ENCODE data around the gene HACD2. TPM values are rescaled to one million over a fixed set of nuclear protein-coding genes. Genes with fewer than 3 reads are reported as not detected.
A peak's percentile ranks its signal among the peaks of the same experiment; 100 is the strongest.

HACD2 gene
- total RNA-seq, 1 donor from 2014 or later, result 34.3 TPM

- H3K4me1 Mint-ChIP-seq (ENCODE audit: low read depth, unreplicated experiment), result peaks cover 29% of the 10 kb centered on the region
- no peak overlapping the region for H3K4me3 Mint-ChIP-seq (ENCODE audit: unreplicated experiment)
- H2AFZ ChIP-seq (ENCODE audit: low read depth, low read length), result no peak overlapping the region
- peaks cover 7% of the 10 kb centered on the region for H3K36me3 Mint-ChIP-seq (ENCODE audit: low read depth, unreplicated experiment)
- H3K4me2 ChIP-seq (ENCODE audit: low read length), result no peak overlapping the region
- H3K9me3 ChIP-seq (ENCODE audit: insufficient read depth, low read depth, low read length), result no peaks in the 10 kb centered on the region
- no peak overlapping the region for H3K9ac ChIP-seq (ENCODE audit: low read length)
- peaks cover 15% of the 10 kb centered on the region for H3K36me3 ChIP-seq (ENCODE audit: insufficient read depth, low read length)
- no peak for TF ChIP-seq EZH2 (IDR thresholded peaks at IDR 0.05; ENCODE audit: insufficient read depth, low read length)
- TF ChIP-seq, protein P1, sequence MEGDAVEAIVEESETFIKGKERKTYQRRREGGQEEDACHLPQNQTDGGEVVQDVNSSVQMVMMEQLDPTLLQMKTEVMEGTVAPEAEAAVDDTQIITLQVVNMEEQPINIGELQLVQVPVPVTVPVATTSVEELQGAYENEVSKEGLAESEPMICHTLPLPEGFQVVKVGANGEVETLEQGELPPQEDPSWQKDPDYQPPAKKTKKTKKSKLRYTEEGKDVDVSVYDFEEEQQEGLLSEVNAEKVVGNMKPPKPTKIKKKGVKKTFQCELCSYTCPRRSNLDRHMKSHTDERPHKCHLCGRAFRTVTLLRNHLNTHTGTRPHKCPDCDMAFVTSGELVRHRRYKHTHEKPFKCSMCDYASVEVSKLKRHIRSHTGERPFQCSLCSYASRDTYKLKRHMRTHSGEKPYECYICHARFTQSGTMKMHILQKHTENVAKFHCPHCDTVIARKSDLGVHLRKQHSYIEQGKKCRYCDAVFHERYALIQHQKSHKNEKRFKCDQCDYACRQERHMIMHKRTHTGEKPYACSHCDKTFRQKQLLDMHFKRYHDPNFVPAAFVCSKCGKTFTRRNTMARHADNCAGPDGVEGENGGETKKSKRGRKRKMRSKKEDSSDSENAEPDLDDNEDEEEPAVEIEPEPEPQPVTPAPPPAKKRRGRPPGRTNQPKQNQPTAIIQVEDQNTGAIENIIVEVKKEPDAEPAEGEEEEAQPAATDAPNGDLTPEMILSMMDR (IDR thresholded peaks at IDR 0.05; ENCODE audit: insufficient read depth, low read depth, low read length), result no peak
- DNase-seq (ENCODE audit: low read depth) (peak; percentile 29), FAIRE-seq (no peak)
- no peak overlapping the region for H3K27ac ChIP-seq (ENCODE audit: low read depth, low read length)
- H3K27ac Mint-ChIP-seq (ENCODE audit: unreplicated experiment), result no peak overlapping the region
- no peaks in the 10 kb centered on the region for H3K27me3 Mint-ChIP-seq (ENCODE audit: low read depth, unreplicated experiment)
- H3K4me3 ChIP-seq (ENCODE audit: insufficient read depth, low read depth, low read length), result no peak overlapping the region
- H3K27me3 ChIP-seq (ENCODE audit: insufficient read depth, low read length), result no peaks in the 10 kb centered on the region
- H3K9me3 Mint-ChIP-seq (ENCODE audit: unreplicated experiment), result no peaks in the 10 kb centered on the region
- no peaks in the 10 kb centered on the region for H3K79me2 ChIP-seq (ENCODE audit: insufficient read depth, low read length)
- H4K20me1 ChIP-seq (ENCODE audit: insufficient read depth, low read length), result no peaks in the 10 kb centered on the region
- peaks cover 17% of the 10 kb centered on the region for H3K4me1 ChIP-seq (ENCODE audit: insufficient read depth, low read length)
Measured at GRCh38 chr3:123609063-123609462, 24.2 kb upstream of the HACD2 start.

DNA sequence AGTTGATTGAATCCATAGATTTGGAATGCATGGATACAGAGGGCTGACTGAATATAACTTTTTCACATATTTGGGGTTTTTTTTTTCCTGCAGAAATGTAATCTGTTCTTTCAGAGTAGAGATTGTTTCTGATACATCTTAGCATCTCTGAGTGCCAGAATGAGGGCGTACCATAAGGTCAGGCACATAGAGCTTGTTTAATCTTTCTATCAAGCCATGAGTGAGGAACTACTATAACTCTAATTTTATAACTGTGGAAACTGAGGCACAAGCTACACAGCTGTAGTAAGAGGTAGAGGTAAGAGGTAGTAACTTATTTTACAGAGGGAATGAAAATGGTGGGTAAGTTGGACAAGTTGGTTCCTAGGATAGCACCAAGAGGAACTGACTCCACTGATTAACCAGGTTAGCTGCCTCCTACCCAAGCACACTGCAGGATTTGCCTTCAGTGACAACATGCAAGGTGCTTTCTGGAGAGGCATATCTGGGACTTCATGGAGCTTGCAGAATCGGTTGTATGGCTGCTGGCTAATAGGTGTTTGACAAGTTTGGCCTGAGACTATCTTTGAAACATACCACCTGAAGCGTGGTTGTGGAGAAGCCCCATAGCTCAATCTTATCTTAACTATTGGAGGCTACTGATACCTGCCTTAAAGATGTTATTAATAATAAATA, 23.5 kb upstream of the HACD2 start:
- no peaks in the 10 kb centered on the region for H4K20me1 ChIP-seq (ENCODE audit: insufficient read depth, low read length)
- DNase-seq (ENCODE audit: low read depth), result no peak
- Mint-ChIP-seq H3K36me3 (ENCODE audit: low read depth, unreplicated experiment) (peaks cover 3% of the 10 kb centered on the region), H3K27me3 (ENCODE audit: low read depth, unreplicated experiment) (no peaks in the 10 kb centered on the region), H3K4me3 (ENCODE audit: unreplicated experiment) (no peak overlapping the region), H3K9me3 (ENCODE audit: unreplicated experiment) (no peaks in the 10 kb centered on the region), H3K4me1 (ENCODE audit: low read depth, unreplicated experiment) (peaks cover 30% of the 10 kb centered on the region), H3K27ac (ENCODE audit: unreplicated experiment) (no peak overlapping the region)
- H3K9ac ChIP-seq (ENCODE audit: low read length), result no peak overlapping the region
- H2AFZ ChIP-seq (ENCODE audit: low read depth, low read length), result no peak overlapping the region
- H3K79me2 ChIP-seq (ENCODE audit: insufficient read depth, low read length), result no peaks in the 10 kb centered on the region
- H3K36me3 ChIP-seq (ENCODE audit: insufficient read depth, low read length), result peaks cover 11% of the 10 kb centered on the region
- H3K27ac ChIP-seq (ENCODE audit: low read depth, low read length), result no peak overlapping the region
- peaks cover 17% of the 10 kb centered on the region for H3K4me1 ChIP-seq (ENCODE audit: insufficient read depth, low read length)
- no peak for FAIRE-seq
- no peaks in the 10 kb centered on the region for H3K27me3 ChIP-seq (ENCODE audit: insufficient read depth, low read length)
- no peak overlapping the region for H3K4me2 ChIP-seq (ENCODE audit: low read length)
- TF ChIP-seq, protein P1 (IDR thresholded peaks at IDR 0.05; ENCODE audit: insufficient read depth, low read depth, low read length), result no peak
- TF ChIP-seq EZH2 (IDR thresholded peaks at IDR 0.05; ENCODE audit: insufficient read depth, low read length), result no peak
- H3K9me3 ChIP-seq (ENCODE audit: insufficient read depth, low read depth, low read length), result no peaks in the 10 kb centered on the region
- H3K4me3 ChIP-seq (ENCODE audit: insufficient read depth, low read depth, low read length), result no peak overlapping the region

DNA sequence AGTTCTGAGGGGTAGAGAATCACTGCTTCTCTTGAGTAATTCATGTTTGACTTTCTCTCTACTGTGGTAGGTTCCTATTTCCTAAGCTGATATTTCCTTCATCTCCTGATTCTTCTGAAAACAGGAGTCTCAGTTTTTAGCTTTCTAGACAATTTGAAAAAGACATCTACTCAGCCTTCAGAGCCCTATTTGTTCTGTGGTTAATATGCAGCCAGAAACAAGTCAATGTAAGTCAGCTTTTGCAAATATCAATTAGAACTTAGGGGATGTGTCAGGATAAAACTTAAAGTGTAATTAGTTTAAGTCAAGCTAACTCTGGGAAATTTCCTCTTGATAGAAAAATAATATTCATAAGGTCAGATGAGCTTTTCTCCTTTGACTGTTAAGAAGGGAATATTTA, 21.7 kb upstream of the HACD2 start:
- Mint-ChIP-seq H3K36me3 (ENCODE audit: low read depth, unreplicated experiment) (peaks cover 3% of the 10 kb centered on the region), H3K4me3 (ENCODE audit: unreplicated experiment) (no peak overlapping the region), H3K27ac (ENCODE audit: unreplicated experiment) (peak overlapping the region; percentile 91), H3K9me3 (ENCODE audit: unreplicated experiment) (no peaks in the 10 kb centered on the region), H3K27me3 (ENCODE audit: low read depth, unreplicated experiment) (no peaks in the 10 kb centered on the region), H3K4me1 (ENCODE audit: low read depth, unreplicated experiment) (peaks cover 36% of the 10 kb centered on the region)
- Histone ChIP-seq H3K27ac (ENCODE audit: low read depth, low read length) (no peak overlapping the region), H3K27me3 (ENCODE audit: insufficient read depth, low read length) (no peaks in the 10 kb centered on the region), H3K4me2 (ENCODE audit: low read length) (no peak overlapping the region), H3K79me2 (ENCODE audit: insufficient read depth, low read length) (no peaks in the 10 kb centered on the region), H4K20me1 (ENCODE audit: insufficient read depth, low read length) (no peaks in the 10 kb centered on the region), H3K4me3 (ENCODE audit: insufficient read depth, low read depth, low read length) (no peak overlapping the region), H2AFZ (ENCODE audit: low read depth, low read length) (no peak overlapping the region), H3K9me3 (ENCODE audit: insufficient read depth, low read depth, low read length) (no peaks in the 10 kb centered on the region), H3K4me1 (ENCODE audit: insufficient read depth, low read length) (peaks cover 25% of the 10 kb centered on the region), H3K9ac (ENCODE audit: low read length) (no peak overlapping the region), H3K36me3 (ENCODE audit: insufficient read depth, low read length) (peaks cover 3% of the 10 kb centered on the region)
- DNase-seq (ENCODE audit: low read depth) (no peak), FAIRE-seq (no peak)
- TF ChIP-seq, protein P1 (IDR thresholded peaks at IDR 0.05; ENCODE audit: insufficient read depth, low read depth, low read length), result no peak
- TF ChIP-seq EZH2 (IDR thresholded peaks at IDR 0.05; ENCODE audit: insufficient read depth, low read length), result no peak
